ENCODE results near the gene NR1D1.
A peak's percentile ranks its signal among the peaks of the same experiment; 100 is the strongest.

Gene NR1D1

DNA sequence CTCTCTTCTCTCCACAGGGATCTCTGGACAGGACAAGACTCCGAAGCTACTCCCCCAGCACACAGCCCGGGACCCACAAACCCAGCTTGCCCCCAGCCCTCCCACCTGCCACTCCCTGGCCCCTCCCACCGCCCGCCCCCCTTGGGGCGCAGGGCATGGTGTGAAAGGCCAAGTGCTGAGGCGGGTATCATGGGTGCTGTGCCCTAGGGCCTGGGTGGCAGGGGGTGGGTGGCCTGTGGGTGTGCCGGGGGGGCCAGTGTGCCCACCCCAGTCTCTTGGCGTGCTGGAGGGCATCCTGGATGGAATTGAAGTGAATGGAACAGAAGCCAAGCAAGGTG is 26.2 kb downstream of the NR1D1 start:
- no peak for DNase-seq

DNA sequence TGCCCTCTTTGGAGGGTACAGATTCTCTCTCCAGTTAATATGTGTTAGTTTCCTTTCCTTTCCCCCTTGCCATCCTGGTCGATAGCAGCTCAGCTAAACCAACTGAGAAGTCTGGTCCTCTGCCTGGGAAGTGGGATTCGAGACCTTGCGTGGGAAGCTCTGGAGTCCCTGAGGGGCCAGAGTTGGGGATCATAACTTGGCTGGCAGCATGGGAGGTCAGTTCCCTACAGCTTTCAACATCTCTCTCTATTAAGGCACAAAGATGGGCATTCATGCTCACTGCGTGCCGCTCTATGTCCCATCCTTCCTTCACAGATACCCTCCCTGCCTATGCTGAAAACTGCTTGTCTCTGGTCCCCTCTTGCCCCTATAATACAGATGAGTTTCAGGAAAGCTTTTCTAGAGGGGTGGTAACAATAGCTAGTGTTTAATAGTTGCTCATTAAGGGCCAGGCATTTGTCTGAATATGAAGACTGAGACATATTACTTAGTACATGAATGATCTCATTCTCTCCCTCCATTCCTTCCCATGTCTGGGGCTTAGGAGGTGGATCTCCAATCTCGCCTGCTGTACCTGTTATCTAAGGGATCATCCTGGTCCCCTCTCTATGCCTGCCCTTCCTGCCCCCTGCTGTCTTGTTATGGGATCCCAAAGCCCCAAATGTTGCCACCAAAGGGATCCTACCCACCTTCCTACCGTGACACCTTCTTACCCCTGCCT is 26.8 kb downstream of the NR1D1 start:
- DNase-seq: no peak

DNA sequence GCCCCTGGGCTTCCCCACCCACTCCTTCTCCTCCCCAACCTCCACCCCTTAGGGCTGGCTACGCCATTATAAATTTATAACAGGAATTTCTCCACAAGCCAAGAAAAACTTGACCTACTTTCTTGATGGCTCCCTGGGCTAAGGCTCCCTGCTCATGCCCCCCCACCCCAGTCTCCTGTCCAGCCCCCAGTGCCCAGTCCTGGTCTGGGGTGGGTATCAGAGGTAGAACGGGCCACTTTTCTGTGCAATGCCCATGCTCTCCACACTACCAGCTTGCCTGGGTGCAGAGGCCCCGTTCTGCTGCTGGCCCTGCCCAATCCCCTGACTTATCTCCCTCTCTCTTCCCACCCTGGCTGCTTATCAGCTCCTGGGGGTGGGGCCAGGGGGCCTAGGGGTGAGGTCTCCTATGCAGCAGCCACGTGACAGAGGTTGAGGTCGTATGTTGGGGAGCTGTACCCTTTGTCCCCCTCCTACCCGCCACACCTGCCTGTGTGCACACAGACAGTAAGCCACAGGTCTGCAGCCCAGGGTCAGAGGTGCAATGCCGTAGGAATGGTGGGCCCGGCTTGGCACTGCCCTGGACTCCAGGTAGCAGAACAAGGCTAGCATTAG is 27.5 kb downstream of the NR1D1 start:
- no peak for DNase-seq

DNA sequence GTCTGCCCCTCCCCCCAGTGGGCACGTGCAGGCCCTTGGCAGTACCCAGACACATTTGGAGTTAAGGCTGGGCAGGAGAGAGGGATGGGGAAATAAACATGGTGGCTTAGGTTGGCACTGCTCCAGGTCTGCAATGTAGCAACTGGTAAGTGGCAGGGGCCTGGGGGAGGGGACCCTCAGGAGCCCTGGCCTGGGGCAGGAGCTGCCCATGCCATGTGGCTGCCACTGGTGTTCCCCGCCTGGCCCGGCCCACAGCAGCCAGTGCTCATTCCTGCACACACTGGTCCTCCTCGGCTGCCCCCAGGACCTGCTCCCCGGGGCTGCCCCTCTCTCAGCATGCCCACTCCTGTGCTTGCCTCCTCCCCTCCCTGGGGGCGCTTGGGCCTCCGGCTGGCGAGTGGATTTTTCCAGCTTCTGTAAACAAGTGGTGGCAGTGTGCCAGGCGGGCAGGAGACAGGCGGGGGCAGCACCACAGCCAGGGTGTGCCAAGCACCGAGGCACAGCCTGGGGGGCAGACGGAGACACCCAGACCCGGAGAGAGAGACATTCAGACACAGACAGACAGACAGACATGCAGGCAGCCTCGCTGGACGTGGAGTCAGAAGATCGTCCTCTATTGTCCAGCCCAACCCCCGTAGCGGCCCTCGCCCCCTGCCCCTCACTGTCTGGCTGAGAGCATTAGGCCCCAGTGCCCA is 28.2 kb downstream of the NR1D1 start:
- no peak for DNase-seq

DNA sequence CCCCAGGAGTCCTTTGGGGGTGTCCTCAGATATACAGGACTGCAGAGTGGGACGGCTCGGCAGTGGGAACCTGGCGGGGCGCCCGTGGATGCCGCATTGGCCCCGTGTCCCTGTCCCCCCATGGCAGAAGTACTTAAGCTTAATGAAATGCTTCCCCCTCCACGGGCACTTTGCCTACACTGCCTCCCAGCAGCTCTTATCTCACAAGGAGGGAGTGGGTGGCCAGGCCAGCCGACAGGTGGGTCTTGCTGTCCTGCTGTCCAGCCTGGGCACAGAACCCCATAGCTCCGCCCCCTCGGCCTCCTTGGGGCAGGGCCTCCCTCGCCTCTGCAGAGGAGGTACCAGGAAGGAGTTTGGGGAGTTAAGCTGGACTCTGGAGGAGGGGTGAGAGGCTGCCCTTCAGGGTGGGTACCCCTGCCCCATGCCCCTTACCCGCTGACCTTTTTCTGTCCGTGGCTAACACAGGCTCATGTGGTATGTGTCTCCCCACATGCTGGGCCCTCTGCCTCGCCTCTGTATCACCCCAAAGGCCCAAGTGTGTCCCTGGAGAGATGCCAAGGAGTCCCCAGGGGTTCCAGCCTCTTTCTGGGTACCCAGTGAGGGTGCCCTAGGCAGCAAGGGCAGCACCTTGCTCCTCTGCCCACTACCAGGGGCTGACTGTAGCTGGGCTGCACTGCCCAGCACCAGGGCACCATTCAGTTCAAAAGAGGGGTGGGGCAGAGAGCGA is 28.9 kb downstream of the NR1D1 start:
- DNase-seq: no peak

DNA sequence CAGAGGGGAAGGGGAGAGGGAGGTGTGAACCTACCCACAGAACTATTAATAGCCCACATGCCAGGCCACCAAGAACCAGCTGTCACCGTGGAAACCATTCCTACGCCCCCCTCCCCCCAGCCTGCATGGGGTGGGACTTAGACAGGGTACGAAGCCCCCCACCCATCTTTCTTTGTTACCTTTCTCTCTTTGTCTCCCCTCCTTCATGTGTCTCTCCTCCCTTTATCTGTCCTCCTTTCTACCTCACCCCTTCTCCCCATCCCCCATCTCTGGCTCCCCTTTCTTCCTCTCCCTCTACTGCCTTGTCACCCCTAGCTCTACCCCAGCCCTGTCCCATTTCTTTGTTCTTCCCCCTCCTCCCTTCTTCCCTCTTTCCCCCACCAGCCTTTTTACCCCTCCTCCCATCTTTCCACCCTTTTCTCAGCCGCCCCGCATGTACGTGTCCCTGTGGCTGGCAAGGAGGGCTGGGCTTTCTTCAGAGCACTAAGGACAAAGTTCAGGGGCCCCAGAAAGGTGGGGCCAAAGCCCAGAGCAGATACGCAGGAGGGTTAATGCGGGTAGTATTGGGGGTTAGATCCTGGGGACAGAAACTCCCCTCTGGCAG is 29.6 kb downstream of the NR1D1 start:
- DNase-seq: no peak

DNA sequence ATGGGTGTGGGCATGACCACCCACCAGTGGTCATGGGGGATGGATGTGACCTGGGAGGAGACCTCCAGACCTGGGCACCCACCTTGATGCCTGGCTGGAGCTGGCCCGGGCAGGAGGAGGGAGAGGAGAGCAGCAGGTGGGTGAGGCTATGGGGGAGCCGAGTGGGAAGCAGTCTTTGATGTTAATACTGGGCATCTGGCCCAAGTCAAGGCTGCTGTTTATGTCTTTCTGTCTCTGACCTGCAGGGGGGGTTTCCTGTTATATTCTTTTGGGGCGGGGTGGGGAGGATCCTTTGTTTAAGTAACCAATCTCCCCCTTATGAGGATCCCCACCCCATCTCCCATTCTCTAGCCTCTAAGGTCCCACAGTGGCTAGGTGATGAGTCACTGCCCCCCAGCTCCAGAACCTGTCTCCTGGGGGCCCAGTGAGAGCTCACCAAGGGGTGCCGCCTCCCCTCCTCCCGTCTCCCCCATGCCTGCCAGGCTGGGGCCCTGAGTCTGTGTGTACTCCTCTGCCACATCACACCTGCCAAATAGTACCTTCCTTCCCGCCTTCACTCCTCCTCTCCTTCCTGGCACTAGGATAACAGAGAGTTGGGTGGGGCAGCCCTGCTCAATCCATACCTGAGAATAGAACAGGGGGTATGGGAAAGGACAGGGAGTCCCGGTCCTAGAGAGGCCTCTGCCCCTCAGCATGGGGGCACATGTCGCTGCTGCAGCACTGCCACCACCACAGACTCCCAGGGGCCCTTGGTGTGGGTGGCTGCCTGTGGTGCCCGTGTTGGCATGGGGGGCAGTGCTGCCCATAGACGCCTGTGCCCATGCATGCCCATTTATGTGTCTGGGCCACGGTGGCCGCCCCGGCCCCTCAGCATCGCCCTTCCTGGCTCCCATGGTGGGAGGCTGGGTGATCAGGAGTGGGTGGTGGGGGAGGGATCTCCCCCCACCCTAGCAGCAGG is 30.4 kb downstream of the NR1D1 start:
- DNase-seq: peak; percentile 46

DNA sequence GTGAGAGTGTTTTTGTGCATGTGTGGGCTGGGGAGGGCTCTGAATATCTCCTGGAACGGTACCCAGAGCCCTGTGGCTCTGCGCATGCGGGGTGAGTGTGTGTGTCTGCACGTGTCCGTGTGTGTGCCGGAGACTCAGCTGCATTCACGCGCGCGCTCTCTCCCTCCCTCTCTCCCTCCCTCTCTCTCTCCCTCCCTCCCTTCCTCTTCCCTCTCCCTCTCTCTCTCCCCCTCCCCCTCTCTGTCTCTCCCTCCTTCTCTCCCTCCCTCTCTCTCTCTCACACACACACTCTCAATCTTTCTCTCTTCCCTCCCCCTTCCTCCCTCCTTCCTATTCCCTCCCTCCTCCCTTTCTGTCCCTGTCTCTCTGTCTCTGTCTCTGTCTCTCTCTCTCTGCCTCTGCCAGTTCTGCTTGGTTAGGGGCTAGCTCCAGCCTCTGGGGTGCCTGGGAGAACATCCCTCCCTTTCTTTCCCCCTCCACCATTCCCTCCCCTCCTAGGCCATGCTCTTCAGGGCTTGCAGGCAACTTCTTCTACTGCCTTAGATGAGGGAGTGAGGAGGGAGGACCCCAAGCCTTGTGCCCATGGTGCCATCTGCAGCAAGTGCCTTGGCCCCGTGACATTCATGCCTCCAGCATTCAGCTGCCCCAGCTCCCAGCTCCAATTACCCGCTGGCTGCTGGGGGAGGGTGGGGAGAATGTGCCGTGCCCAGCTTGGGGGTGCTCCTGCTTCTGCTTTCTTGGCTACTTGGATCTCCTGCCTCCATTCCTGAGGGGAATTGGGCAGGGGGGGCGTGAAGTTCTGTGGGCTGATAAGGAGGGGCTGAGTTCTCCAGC is 31.3 kb downstream of the NR1D1 start:
- DNase-seq: peak; percentile 90

DNA sequence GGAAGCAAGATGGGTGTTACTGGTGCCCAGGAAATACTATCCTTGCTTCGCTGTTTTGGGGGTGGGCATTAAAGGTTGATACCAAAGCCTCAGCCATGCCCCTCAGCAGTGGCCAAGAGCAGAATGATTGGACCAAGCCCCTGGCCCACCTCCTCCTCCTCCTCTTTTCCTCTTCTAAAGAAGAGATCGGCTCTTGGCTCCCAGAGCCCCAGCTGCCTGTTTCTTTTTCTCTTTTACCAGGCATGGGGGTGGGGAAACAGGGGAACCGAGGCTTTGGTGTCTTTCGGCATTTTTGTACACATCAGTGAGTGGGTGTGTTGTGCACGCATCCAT is 31.8 kb downstream of the NR1D1 start:
- no peak for DNase-seq

DNA sequence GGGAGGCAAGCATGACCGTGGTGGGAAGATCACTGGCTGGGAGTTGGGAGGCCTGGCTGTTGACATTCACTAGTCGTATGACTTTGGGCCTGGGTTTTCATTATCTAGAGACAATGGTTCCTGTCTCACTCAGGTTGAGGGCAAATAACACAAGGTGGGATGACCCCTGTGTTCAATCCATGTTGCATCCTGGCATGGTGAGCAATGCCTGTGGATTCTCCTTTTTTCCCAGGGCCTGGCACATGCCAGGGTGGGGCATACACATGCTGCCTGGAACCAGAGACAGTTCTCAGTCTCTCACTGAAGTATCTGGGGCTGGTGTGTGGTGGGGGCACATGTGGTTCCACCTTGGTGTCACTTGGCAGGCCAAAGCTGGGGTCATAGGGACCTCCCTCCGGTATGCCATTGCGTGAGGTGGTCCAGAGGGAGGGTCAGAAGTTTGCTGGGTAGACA is 32.2 kb downstream of the NR1D1 start:
- DNase-seq: no peak

DNA sequence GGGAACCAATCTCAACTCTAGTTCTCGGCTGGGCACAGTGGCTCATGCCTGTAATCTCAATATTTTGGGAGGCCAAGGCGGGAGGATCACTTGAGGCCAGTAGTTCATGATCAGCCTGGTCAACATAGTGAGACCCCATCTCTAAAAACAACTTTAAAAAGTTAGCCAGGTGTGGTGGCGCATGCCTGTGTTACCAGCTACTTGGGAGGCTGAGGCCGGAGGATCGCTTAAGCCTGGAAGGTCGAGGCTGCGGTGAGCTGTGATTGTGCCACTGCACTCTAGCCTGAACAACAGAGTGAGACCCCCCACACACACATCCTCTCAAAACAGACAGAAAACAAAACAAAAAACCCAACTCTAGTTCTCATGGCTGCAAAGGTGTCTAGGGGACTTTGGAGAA is 32.7 kb downstream of the NR1D1 start:
- DNase-seq: no peak

DNA sequence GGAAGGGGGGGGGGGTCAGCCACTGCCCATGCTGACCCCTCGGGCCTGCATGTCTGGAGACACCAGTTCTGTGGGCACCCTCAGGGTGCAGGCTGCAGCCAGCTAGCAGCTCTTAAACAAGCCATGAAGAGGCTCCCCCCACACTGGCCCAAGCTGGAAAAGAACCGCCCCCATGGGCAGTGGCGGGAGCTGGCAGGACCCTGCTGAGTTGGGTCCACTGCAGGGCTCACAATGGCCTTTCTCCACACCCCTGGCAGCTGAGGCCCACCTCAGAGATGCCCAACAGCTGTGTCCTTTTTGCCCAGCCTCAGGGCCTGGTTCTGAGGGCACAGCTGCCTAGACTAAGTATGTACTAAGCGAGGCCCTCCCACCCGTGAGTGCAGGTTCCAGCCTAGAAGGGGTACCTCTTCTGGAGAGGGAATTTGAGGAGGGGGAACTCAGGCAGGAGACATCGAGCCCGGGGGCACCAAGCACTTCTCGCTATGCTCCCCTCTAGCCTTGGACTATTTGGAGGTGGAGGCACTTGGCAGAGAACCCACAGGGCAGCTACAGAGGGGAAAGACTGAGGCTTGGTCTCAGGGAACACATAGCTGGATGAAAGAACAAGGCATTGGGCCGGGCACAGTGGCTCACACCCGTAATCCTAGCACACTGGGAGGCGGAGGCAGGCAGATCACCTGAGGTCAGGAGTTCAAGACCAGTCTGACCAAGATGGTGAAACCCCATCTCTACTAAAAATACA is 34.4 kb downstream of the NR1D1 start:
- DNase-seq: no peak

DNA sequence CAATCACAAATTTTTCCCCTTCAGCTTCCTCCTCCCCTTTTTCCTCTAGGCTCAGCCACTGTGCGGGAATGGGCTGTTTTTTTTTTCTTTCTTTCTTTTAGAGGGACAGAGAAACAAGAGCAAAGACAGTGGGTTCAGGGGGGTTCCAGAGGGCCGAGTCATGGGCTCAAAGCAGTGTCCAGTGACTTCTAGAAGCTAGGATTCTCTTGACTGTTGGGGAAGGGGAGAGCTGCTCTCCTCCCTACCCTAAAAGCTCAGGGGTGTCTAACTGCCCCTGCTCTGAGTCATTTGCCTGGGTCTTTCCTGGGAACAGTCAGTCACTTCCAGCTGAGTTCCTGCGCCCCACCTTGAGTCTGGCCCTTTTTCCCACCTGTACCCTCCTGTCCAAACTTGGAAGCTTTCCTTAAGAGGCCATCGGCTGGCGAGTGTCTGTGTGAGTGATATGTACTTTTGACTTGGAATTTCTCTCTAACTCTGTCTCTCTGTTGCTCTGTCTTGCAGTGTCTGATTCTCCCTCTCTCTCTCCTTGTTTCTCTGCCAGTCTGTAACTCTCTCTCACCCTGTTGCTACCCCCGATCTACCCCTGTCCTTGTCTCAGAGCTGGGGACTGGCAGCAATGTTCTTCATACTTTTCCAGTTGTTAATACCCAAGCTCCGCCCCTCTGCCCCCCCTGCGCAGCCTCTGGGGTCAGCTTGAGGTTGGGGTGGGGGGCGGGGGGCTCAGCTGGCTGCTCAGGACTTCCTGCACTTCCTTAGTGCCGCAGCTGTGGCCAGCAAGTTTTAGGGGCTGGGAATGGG is 35.2 kb downstream of the NR1D1 start:
- DNase-seq: no peak

DNA sequence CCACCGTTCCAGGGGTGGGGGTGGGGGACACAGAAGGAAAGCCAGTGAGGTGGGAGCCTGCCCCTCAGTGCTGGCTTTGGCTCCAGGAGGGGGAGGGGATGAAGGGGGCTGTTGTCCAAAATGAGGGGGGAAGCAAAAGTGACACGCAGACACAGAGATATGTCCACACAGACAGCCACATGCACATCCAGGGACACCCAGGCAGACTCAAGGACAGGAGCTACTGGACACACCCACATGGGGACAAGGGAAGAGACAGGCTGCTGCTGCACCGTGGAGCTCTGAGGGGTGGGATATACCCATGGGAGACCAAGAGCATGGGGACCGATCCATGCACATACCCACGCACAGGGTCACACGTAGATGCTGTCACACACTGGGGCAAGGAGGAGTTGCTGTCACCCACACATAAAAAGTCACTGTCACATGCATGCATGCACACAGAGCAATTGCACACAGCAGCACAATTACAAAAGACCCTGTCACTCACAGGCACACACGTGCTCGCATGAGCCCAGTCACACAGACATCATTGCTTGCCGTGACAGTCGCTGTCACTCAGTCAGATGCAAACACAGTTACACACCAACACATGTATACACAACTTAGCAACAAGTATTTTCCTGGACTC is 36.4 kb downstream of the NR1D1 start:
- DNase-seq: peak; percentile 26

DNA sequence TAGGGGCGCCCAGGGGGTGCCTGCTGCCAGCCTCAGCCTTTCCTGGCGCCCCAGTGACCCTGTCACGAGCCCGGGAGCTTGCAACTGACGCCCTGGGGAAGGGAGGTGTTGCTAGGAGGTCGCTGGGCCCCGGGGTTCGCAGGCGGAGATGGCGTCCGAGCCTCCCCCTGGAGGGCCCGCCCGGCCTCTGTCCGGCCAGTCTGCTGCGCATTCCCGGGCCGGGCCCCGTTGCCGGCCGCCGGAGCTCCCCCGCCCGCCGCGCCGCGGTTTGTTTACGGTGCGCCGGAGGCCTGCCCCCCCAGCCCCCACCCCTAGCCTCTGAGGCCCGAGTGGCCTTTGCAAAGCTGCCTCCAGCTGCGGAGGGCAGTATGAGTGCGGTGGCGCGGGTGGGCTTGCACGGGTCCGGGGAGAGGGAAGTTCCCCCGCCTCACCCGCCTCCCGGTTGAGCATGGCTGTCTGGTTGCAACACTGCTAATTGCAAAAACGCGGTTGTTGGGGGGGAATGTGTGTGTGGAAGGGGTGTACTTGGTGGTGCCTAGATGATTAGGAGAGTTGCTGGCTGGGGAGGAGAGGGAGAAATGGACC is 37.1 kb downstream of the NR1D1 start:
- DNase-seq: peak; percentile 43

DNA sequence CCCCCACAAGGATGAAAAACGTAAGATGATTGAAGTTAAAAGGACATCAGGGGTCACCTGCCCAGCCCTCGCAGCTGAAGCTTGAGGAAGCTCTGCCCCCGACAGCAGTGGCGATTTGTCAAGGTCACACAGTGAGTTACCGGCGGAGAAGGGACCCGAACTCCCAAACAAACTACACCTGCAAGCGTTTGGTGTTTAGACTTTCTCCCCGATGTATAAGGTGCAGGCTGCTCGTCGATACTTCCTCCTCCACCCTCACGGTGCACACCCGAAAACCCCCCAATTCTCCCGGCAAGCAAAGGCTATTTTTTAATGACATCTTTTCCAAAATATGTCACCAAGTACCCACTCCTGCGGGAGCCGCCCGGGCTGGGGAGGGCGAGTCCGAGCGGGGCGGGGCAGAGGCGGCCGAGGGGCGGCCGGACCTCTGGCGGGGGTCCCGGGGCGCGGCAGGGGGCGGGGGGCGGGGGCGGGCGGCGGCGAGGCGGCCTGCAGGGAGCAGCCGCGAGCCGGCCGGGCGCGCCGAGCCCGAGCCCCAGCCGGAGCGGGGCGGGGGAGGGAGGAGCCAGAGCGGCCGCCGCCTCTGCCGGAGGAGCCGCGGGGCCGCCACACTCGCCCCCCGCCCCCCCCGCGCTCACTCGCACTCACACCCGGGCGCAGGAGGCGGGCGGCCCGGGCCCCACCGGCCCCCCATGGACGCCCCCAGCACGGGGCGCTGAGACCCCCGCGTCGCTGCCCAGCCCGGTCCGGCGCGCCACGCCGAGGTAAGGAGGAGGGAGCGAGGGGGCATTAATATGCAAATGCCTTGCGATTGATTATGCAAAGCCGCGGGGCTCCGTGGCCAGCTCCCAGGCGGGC is 37.8 kb downstream of the NR1D1 start, which contains the start of gene THRA:
Gene THRA (plus strand): TSS at position 637 of the 858 bp plus-strand sequence. CDS start 11,524 bp downstream, outside the sequence.
- DNase-seq: peak; percentile 79

DNA sequence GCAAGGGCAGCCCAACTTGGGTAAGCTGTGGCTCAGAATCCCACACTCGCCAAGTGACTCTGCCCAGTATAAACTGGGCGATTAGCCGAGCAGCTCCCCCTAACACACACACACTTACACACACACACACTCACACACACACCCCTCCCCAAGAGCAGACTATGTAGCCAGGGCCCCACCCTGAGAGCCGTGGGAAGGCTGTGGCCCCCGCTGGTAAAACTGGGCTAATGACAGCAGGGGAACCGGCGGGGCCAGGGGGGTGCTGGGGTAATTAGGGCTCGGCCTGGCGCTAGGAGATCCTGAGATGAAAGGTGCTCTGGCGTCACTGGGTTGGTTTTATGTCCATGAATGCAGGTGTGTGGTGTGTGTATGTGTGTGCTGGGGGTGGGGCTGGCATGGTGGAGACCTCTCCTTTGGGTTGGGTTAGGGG is 38.8 kb downstream of the NR1D1 start:
- DNase-seq: no peak

Data from stimulated activated CD4-positive, alpha-beta T cell treated with anti-CD3 and anti-CD28 coated beads, Interleukin-15, amount 100 ng/mL, for 24 hours (primary cell).